ENCODE measurements around the gene LRMDA. TPM values are rescaled to one million over a fixed set of nuclear protein-coding genes. Genes with fewer than 3 reads are reported as not detected.

Gene LRMDA
- total RNA-seq, 2 experiments from 2014 or later, result not detected

- peaks cover 47% of the 10 kb centered on the region for H3K27me3 Mint-ChIP-seq
- no peak for TF ChIP-seq CTCF (IDR thresholded peaks at IDR 0.05)
- intact Hi-C loops (cut with DNase I, micrococcal nuclease), result no loop called here
- Histone ChIP-seq H3K36me3 (ENCODE audit: insufficient read depth, low read length) (no peaks in the 10 kb centered on the region), H3K27ac (ENCODE audit: low read depth in 1 of 2, low read length in 2 of 2) (no peak overlapping the region), H3K27me3 (ENCODE audit: control insufficient read depth in 1 of 2, insufficient read depth in 2 of 2, low read length in 2 of 2) (no peaks in the 10 kb centered on the region), H3K4me3 (ENCODE audit: low read length) (no peak overlapping the region), H3K4me1 (ENCODE audit: insufficient read depth, low read length) (no peaks in the 10 kb centered on the region), H3K9me3 (ENCODE audit: control insufficient read depth in 1 of 2, insufficient read depth in 1 of 2, low read length in 2 of 2) (peaks cover 0 to 3% of the 10 kb centered on the region in 2 experiments)
- ATAC-seq (ENCODE audit: poor library complexity), result no peak
- no peak for DNase-seq
- POLR2A ChIA-PET, result no interaction called here
- H3K9me3 Mint-ChIP-seq, result no peaks in the 10 kb centered on the region
- no peak overlapping the region for H3K27ac Mint-ChIP-seq
- no peak overlapping the region for H3K4me3 Mint-ChIP-seq
- CTCF ChIA-PET, result no interaction called here
- no peaks in the 10 kb centered on the region for H3K36me3 Mint-ChIP-seq (ENCODE audit: low read depth)
- H3K4me1 Mint-ChIP-seq (ENCODE audit: low read depth), result no peaks in the 10 kb centered on the region
These were observed 471.4 kb downstream of the LRMDA start for GRCh38 chr10:75902816-75903215.

GRCh38 chr10:75904499-75905283 lies 473.3 kb downstream of the LRMDA start:
- H3K4me3 Mint-ChIP-seq, result no peak overlapping the region

GRCh38 chr10:75905490-75905889 lies 474.1 kb downstream of the LRMDA start:
- Histone ChIP-seq H3K4me3 (ENCODE audit: low read length) (no peak overlapping the region), H3K27me3 (ENCODE audit: control insufficient read depth in 1 of 2, insufficient read depth in 2 of 2, low read length in 2 of 2) (peaks cover 0 to 3% of the 10 kb centered on the region in 2 experiments), H3K27ac (ENCODE audit: low read depth in 1 of 2, low read length in 2 of 2) (no peak overlapping the region), H3K36me3 (ENCODE audit: insufficient read depth, low read length) (no peaks in the 10 kb centered on the region), H3K9me3 (ENCODE audit: control insufficient read depth in 1 of 2, insufficient read depth in 1 of 2, low read length in 2 of 2) (peaks cover 0 to 3% of the 10 kb centered on the region in 2 experiments), H3K4me1 (ENCODE audit: insufficient read depth, low read length) (no peaks in the 10 kb centered on the region)
- Mint-ChIP-seq H3K27me3 (peaks cover 56% of the 10 kb centered on the region), H3K36me3 (ENCODE audit: low read depth) (no peaks in the 10 kb centered on the region), H3K9me3 (no peaks in the 10 kb centered on the region), H3K4me3 (no peak overlapping the region), H3K4me1 (ENCODE audit: low read depth) (no peaks in the 10 kb centered on the region), H3K27ac (no peak overlapping the region)
- ChIA-PET CTCF (no interaction called here), POLR2A (no interaction called here)
- TF ChIP-seq CTCF (IDR thresholded peaks at IDR 0.05), result no peak
- ATAC-seq (ENCODE audit: poor library complexity) (no peak), DNase-seq (no peak)
- intact Hi-C loops (cut with DNase I, micrococcal nuclease), result no loop called here

More at GRCh38 chr10:75904499-75905283, 473.3 kb downstream of the LRMDA start:
- ATAC-seq (ENCODE audit: poor library complexity) (no peak), DNase-seq (no peak)
- POLR2A ChIA-PET, result no interaction called here
- Mint-ChIP-seq H3K27me3 (peaks cover 56% of the 10 kb centered on the region), H3K9me3 (no peaks in the 10 kb centered on the region), H3K36me3 (ENCODE audit: low read depth) (no peaks in the 10 kb centered on the region), H3K27ac (no peak overlapping the region), H3K4me1 (ENCODE audit: low read depth) (no peaks in the 10 kb centered on the region)
- intact Hi-C loops (cut with DNase I, micrococcal nuclease), result no loop called here
- Histone ChIP-seq H3K9me3 (ENCODE audit: control insufficient read depth in 1 of 2, insufficient read depth in 1 of 2, low read length in 2 of 2) (peaks cover 0 to 3% of the 10 kb centered on the region in 2 experiments), H3K4me1 (ENCODE audit: insufficient read depth, low read length) (no peaks in the 10 kb centered on the region), H3K4me3 (ENCODE audit: low read length) (no peak overlapping the region), H3K36me3 (ENCODE audit: insufficient read depth, low read length) (no peaks in the 10 kb centered on the region), H3K27me3 (ENCODE audit: control insufficient read depth in 1 of 2, insufficient read depth in 2 of 2, low read length in 2 of 2) (no peaks in the 10 kb centered on the region), H3K27ac (ENCODE audit: low read depth in 1 of 2, low read length in 2 of 2) (no peak overlapping the region)
- CTCF ChIA-PET, result no interaction called here
- TF ChIP-seq CTCF (IDR thresholded peaks at IDR 0.05), result no peak
